Stimulated activated CD4-positive, alpha-beta T cell treated with anti-CD3 and anti-CD28 coated beads, Interleukin-4, amount 100 ng/mL, for 4 hours (primary cell): ENCODE data around the gene GABRA6.
"Not testable (repeated sequence)": the region's sequence is repeated elsewhere in the genome, so short reads cannot be mapped to it uniquely, and the experiment has no call there.

Experiments used
- DNase-seq, 2 experiments: peaks; one replicate each; pipeline ENCODE4 v3.0.0-alpha.2; 2020

The GABRA6 gene

DNA sequence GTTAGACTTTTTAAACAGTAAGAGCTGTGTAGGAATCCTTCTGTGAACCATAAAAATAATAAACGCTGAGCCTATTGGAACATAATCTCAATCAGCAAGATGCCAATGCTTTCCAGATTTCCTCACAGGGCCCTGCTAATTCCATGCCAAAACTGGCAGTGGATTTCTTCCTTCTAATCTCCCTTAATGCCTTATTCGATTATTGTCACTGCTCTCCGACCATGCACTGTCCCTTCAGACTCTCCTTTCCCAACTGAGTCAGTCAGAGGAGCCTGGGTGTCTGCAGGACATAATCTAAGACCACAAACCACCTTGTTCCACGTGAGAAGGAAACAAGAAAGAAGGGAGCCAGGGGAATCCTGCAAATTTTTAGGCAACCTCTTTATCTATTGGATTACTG is at the start of gene GABRA6:
Gene GABRA6 (plus strand): TSS at position 261 of the 400 bp plus-strand sequence. CDS start 269 bp downstream, outside the sequence.
- DNase-seq = no peak

DNA sequence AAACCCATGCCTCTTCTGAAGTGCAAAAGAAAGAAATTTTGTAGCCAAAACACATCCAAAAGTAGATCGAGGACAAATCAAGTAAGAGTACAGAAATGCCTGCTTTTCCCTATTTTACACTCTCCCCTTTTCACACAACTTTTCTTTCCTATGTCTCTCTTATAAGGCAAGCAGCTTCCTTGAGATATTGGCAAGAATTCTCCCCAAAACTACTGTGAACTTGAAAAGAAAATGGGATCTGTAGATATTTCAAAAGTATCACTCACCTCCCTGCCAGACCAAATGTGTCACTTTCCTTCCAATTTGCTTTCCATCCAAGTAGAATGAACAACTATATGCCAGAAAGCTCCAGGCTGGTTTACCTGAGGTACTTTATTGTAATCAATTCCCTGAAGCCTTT is 47.9 kb upstream of the GABRA6 start:
- DNase-seq = no peak

DNA sequence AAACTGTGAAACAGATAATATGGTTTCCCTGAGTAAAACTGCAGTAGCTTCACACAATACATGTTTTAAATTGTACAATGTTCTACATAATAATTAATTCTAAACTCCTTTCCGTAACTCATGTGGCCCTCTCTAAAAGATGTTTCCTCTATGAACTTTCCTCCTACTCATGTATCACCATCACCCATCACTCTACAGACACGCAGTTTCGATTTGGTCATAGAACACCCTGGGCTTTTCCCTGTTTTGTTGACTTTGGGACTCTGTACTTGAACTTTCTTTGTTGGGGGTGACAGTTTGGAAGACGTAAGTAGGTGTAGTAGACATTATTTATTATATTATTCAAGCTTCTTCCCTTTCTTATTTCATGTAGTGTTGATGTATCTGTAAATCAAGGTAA is 44.1 kb upstream of the GABRA6 start:
- no peak for DNase-seq

DNA sequence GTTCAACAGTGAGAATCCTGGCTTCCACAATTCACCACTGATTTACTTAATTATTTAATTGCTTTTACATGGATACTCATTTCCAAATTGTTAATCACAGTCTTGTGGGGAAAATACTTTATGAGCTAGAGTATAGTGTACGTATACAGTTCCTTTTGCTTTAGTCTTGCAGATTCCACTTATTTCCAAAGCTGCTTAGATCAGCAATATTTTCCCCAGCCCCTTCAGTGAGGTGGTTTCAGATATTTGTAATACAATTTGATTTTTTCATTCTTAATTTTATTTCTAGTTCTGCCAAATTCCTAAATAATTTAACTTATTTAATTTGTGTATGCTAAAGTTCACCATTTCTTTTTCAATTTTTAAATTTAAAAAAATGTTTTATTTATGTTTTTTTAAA is 40.3 kb upstream of the GABRA6 start:
- no peak for DNase-seq

DNA sequence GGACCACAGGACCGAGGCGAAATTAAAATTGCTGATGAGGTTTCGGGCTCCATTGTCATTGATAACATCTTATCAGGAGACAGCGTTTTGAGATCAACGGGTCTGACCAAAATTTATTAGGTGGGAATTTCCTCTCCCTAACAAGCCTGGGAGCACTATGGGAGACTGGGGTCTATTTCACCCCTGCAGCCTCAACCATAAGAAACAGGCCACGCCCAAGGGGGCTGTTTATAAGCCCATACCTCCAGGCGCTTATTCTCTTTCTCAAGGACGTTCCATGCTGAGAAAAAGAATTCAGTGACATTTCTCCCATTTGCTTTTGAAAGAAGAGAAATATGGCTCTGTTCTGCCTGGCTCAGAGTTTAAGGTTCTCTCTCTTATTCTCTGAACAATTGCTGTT is 33.6 kb upstream of the GABRA6 start:
- not testable (repeated sequence) for DNase-seq

DNA sequence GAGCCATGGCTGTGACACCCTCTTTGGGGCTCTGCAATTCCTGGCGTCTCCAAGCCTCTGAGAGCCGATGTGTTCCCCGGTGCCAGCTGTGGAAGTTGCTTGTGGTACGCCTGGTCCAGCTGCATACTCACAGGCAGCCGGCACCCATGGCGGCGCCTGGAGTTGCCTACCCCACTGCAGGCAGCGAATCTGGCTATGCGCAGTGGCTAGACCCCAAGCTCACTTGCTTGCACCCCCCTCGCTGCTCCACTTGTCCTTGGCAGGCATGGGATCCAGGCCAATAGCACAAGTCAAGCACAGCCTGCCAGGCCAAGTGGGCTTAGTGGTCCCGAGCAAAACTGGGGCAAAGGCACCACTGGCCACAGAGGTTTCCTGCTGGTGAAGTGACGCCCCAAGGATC is 24.7 kb upstream of the GABRA6 start:
- DNase-seq = no peak

DNA sequence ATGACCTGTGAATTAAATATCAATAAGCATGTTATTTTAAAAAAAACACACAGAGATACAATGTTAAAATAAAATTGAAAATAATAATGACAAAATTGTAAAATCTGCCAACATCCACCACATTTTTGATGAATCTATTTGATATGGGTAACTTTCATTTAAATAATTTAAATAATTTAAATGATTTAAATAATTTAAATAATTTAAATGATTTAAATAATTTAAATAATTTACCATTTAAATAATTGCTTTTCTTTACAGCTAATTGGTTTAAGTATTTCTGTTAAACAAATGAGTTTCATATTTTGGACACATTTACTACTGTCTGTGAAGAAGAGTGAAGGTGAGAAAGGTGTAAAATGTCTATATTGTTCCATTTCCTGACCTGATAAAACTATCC is 22.1 kb upstream of the GABRA6 start:
- DNase-seq = no peak

DNA sequence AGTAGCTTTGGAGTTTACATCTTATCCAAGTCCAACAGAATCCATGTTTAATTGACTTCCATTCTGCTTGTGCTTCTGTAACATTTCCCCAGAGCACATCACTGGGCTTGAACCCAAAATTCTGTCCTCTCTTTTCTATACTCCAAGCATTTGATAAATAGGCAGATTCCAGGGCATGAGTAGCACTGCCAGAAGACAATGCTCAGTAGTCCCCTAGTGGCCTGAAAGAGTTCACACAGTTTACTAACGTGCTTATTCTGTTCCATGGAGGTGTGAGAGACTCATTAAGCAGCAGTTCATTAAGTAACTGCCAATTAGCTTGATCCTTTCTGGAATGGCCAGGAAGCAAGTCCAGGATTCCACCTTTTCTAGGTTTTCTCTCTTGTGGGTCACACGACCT is 9.4 kb upstream of the GABRA6 start:
- no peak for DNase-seq

DNA sequence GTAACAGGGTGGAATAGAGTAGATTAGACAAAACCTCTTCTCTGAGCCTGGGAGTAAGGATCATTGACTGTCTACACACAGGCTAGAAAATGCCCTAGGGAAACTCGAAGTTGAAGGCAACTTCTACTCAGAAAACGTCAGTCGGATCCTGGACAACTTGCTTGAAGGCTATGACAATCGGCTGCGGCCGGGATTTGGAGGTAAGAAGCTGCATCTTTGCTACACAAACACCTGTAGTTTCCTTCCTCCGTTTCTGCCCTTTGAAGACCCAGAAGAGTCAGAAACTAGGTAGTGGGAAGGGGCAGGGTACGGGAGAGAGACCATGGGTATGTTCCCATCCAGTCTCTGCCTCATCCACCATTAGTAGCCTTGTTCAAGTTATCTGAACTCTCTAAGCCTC is 628 bp downstream of the GABRA6 start:
- no peak for DNase-seq

DNA sequence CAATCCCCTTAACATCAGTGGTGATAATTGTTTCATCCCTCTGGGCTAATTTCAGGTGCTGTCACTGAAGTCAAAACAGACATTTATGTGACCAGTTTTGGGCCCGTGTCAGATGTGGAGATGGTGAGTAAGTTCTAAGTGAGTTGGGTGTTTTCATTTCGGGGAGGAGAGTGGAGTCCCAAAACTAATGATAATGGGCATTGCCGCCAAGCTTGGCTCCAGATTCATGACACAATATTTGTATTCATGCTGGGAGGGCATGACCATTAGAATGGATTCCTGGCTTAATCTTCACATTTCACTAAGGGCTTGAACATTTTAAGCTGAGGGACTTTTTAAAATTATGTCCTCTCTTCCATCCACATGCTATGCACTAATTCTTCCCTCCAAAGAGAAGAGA is 1.4 kb downstream of the GABRA6 start:
- no peak for DNase-seq

DNA sequence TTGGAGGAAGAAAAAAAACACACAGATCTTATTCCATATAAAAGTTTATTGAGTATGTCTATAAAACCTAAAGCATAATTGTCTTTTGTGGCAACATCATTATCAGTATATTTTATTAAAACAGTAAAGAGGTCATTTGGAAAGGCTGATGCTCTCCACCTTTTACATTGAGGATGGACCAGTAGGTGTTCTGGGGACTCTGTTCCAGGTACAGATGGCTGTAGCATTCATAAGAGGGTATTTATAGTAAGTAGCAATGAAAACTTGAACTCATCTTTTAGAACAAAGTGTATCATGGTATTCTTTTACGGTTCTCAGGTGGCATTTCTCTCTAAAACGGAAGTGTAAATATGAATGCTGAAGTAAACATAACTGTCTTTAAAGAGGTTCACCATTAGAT is 1.8 kb downstream of the GABRA6 start:
- no peak for DNase-seq

DNA sequence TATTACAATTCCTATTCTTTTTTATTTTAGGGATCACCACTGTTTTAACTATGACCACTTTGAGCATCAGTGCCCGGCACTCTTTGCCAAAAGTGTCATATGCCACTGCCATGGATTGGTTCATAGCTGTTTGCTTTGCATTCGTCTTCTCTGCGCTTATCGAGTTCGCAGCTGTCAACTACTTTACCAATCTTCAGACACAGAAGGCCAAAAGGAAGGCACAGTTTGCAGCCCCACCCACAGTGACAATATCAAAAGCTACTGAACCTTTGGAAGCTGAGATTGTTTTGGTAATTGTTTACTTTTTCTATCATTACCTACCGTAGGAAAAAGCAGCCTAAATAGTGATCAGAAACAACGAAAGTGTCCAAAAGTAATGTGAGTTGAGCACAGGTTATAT is 6.4 kb downstream of the GABRA6 start:
- DNase-seq = no peak

DNA sequence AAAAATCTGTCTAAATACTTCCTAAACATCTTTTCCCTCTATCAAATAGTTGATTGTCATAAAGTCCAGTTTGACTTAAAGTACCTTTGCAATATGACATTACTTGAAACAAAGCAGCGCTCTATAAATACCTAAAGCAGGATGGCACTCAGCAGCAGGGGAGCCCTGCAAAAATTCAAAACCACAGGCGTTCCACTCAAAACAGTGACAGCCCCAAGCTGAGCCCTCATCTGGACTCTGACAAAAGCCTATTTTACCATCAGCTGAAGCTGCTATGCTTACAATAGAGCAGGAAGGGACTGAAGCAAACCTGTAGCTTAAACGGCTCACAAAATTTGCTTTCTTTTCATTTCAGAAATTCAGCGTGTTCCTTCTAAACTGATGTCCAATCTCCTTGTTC is 11.5 kb downstream of the GABRA6 start:
- no peak for DNase-seq

DNA sequence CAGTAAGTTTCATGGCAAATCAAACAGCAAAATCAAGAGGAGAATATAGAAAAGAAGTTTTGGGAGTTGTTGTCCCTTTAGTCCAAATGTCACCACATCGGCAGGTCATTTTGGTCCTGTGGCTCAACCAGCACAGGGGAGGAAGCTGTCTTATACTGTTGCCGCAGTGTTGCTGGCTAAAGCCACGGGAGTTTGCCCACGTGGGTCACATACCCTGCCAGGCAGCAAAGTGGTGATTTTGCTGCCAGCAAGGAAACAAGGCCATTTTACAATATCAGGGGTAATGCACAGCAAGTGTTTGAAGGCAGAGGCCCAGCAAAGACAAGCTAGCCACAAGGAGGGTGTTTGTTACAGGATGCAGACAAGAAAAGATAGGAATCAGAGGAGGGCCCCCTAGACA is 14.5 kb downstream of the GABRA6 start:
- no peak for DNase-seq

DNA sequence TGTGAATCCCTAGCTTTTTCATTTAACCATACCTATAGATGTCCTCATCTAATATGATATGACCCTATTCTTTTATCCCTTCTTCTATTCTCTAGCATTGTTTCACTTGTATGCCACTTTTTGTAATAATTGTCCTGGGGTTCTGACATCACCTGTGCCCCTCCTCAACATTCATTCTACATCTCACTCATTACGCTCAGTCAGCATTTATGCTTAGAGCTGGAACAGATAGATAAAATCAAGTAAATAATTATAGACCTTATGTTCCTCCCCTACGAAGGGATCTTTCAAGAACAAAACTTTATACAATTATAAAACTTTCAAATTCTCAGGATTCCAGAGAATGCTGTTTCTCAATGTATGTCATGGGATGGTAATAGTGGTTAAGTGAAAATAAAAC is 18.0 kb downstream of the GABRA6 start:
- DNase-seq = no peak

DNA sequence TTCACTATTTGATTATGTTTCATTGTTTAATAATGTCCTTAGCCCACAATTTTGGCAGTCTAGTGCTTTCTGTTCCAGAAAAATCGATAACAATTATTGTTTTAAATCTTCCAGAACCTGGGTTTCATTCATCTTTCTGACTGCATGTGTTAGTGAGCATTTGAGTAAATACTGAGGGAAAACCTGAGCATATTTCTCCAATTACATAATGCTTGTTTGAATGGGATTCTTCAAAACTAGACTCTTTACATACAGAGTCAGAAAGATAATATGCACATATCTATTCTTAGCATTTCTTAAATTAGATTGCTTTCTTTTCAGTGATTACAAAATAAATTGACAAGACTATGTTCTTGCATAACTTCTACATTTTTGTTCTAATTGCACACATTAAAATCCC is 21.9 kb downstream of the GABRA6 start:
- DNase-seq = no peak

DNA sequence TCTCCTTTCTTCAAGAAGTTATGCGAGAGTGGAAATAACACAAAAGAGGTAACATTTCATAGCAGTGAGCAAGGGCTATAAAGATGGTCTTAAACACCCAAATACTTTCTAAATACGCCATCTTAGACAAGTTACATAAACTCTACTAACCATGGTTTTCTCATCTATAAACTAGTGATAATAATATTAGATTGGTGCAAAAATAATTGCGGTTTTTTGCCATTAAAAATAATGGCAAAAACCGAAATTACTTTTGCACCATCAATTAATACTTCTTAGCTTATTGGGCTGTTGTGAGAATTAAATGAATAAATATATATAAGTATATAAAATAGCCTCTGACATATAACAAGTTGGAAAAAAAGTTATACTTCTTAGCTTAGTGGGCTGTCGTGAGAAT is 23.7 kb downstream of the GABRA6 start:
- no peak for DNase-seq

DNA sequence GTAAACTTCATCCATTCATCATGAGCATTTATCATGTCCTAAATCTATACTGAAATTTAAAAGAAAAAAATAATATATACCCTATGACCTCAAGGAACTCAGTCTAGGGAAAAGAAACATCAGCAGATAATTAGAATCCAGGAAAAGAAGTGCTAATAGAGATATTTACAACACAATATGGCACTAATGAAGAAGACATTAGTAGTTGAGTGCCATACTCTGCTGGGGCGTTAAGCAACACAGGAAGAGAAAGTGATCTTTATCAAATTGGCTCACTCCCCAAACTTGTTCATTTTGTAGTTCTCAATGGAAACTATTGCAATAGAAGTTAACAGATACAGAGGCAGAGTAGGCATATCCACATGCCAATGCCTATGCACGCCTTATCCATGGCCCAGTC is 27.5 kb downstream of the GABRA6 start:
- no peak for DNase-seq

DNA sequence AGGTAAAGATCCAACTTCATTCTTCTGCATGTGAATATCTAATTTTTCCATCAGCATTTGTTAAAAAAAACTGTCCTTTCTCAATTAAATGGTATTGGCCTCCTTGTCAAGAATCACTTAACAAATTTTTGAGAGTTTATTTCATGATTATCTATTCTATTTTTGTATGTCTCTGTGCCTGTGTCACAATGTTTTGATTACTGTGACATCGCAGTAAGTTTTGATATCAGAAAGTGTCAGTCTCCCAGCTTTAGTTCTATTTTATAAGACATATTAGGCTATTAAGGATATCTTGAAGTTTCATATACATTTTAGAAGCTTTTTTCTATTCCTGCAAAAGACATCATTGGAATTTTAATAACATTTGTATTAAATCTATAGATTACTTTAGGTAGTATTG is 33.6 kb downstream of the GABRA6 start:
- DNase-seq = no peak

DNA sequence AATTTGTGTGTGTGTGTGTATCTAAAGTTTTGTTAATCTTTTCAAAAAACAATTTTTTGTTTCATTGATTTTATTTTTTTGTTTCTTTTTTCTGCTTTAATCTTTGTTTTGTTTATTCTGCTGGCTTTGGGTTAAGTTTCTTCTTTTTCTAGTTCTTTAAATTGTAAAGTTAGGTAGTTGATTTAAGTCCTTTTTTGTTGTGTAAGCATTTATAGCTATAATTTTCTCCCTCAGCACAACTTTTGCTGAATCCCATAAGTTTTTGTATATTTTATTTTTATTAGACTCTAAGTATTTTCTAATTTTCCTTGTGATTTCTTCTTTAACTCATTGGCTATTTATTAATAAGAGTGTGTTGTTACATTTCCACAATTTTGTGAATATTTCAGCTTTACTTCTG is 34.9 kb downstream of the GABRA6 start:
- DNase-seq = no peak

DNA sequence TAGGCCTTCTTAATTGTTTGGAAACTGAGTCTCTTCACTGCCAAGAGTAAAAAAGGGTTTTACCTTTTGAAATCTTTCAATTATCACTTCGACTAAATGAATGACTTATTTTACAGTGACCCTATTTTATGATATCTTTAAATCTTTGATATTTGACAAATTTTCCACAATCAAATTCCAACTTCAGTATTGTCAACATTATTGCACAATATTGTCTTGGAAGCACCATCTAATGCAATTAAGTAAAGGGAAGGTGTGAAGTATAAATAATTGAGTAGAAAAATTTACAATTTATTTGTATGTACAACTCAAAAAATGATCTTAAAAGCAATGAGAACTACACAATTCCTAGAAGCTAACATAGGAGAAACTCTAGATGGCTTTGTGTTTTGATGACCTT is 49.2 kb downstream of the GABRA6 start:
- DNase-seq = no peak

DNA sequence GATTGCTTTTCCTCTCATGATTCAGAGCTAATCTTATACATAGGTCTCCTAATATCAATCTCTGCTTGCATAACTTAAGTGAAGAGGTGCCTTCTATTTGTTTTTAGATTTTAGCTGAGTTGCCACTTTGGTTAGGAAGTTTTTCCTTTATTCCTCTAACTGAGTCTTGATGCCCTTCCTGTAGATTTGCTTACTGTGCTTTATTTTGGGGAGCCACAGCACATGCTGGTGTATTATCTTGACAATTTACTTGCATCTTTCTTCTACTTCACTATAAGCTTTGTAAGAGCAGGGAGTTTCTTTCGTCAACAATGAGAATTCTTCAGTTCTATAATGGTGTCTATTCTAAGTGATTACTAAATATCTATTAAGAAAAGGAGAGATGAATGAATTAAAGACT is 54.9 kb downstream of the GABRA6 start:
- DNase-seq = no peak

DNA sequence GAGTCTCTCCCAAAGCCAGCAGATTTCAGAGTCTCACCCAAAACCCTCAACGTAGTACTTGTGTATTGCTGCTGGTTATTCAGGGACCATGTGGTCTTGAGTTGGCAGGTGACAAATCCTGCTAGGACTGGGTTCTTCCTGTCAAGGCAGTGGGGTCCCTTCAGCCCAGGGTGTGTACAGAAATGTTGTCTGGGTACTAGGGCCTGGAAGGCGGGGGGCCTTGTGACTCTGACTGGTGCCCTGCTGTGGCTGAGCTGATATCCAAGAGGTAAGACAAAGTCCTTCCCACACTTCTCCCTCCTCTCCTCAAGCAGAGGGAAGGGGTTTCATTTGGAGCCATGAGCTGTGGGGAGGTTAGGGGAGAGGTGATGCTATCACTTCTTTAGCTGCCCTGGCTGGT is 58.8 kb downstream of the GABRA6 start:
- DNase-seq = no peak

DNA sequence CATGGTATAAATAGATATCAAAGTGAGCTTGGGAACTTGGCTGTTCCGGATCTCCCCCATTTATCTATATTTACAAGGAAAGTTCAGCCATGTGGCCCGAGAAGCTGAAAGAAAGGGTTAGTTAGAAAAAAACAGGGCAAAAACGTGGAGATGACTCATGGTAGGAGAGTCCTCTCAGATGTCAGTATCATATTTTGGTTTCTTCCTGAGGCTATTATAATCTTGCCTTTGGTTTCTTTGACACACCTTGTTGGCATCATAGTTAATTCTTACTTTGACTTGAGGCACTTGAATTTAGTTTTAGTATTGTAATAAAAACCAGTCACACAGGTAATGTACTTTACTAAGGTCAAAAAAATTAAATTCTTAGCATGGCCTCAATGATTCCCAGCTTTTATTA is 59.9 kb downstream of the GABRA6 start:
- no peak for DNase-seq

DNA sequence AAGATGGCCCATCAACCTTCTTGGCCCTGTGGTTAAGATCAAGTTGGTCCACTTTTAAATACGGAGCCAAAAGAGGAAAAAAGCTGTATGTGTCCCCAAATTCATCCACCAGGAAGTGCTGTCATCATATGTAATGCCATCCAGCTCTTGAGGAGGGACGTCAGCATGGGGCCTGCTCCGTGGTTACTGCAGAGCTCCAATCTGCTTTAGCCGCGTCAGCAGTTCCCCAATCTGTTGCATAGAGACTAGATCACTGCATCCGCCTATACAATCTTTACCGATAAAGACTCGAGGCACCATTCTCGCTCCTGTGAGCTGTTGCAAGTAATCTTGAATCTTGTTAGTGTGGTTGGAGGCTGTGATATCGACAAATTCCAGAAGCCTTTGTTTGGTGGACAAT is 65.7 kb downstream of the GABRA6 start:
- no peak for DNase-seq
